ENCODE data around the gene THSD7B.
"Not testable (repeated sequence)": the region's sequence is repeated elsewhere in the genome, so short reads cannot be mapped to it uniquely, and the experiment has no call there.

The THSD7B gene

DNA sequence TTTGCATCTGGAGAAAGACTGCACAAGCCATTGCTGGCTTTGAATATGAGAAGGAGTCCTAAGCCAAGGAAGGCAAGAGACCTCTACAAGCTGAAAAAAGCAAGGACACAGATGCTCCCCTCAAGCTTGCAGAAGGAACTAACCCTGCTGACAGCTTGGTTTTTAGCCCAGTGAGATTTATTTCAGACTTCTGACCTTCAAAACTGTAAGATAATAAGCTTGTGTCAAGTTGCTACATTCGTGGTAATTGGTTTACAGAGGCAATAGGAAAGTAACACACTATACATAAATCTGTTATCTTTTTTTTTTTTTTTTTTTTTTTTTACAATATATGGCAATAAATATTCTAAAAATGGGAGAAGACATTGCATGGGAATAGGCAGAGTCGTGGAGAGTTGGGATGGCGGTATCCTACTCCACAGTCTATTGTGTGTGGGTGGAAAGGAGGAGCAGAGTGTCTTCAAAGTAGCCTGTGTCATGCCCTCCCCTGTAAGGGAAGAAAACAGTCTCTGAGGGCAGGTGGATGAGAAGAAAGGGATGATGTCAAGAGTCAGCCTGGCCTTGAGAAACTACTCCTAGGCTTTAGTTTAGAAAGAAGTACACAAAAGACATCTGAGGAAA, 196.9 kb downstream of the THSD7B start:
- DNase-seq = no peak

DNA sequence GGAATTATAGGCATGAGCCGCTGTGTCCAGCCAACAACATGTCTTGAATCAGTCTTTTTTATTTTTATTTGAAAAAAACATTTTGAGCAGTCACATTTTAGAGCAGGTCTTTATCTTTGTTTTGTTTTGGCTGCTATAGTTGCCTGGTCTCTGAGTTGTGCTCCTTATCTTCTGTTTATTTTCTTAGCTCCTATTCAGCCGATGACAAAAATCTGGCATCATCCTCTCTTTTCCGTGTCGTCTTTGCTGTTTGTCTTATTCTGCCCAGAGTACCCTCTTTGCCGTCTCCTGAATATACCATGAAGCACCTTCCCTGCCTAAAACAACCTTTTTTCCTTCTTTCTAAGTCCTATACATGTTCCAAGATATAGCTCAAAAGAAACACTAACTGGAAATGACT, 201.1 kb downstream of the THSD7B start:
- no peak for DNase-seq

DNA sequence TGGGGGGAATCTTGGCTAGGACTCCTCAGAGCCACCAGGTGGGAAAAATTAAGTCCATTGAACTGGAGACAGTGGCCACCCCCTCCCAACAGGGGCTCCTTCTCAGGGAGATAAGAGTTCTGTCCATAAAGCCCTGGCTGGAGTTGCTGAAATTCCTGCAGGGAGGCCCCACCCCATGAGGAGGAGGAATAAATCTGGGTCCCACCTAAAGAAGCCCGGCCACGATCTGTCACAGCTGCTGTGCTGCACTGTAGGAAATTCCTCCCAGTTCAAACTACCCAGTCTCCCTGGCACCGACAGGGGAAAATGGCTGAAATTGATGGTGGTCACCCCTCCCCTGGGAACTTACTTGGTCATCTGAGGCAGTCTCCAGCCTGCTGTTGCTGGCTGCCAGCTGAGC, 215.0 kb downstream of the THSD7B start:
- no peak for DNase-seq

DNA sequence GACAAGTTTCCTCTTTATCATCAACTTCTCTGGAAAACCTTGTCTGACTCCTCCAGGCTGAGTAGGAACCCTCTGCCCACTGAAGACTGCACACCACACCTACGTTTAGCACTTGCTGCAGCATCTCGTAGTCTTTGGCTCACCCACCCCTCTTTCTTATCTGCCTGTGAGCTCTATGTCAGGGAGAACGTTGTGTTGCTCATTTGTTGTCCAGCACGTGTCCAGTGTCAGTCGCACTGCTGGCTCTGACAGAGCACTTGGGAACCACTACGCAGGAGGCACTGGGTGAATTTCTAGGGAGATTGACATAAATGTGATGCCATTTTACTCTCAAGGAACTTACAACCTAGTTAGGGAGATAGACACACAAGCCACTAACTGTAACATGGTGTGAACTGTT, 216.3 kb downstream of the THSD7B start:
- not testable (repeated sequence) for DNase-seq

DNA sequence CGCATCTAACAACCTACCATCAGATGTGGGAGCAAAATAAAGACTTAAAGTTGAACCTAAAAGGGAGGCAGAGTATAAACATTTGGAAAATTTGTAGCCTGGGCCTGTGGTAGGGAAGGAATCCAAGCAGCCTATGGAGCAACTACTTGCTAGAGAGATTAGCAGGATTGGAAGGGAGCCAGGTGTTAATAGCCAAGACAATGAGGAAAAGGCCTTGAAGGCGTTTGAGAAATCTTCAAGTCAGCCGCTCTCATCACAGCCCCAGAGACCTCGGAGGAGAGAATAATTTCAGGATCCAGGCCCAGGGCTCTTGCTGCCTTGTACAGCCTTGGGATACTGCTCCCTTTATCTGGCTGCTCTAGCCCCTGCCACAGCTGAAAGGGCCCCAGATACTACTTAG, 219.7 kb downstream of the THSD7B start:
- DNase-seq = no peak

DNA sequence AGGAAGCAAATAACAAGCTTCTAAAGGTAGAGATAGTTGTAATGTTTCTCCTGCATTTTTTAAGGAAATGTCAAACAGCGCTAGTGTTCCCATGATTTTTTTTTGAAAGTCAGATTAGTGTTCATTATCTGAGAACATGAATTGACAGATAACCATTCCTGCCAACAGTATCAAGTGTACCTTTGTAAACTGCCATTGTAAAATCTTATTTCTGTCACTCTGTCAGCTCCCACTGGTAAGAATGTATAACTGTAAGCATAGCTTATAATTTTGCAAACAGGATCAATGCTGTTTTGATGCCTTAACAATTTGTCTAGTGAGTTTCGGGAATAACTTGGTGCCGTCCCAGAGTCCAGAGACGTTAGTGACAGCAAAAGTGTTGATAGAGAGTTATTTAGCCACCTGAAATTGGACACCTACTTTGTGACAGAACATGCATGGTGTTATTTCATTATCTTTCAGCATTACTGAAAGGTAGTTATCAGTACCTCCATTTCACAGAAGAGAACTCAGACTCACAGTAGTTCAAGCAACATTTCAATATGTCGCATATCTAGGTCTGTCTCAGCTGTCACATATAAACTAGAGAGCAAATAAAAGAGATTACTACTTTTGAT, 221.4 kb downstream of the THSD7B start:
- no peak for DNase-seq

DNA sequence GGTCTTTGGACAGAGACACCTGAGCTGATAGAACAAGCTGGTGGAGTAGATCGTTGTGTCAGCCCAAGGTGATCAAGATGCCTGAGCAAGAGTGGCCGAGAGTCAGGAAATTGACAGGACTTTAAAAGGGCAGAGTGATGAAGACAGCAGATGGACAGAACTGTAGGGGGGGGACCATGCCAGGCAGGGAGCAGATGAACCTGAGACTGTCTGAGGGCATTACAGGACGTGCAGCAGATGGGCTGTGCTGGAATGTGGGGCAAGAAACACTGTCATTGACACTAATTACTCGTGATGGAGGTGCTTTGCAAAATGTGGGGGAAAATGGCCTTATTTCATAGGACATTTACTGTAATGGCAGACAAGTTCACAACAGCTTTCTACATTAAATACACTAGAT, 225.0 kb downstream of the THSD7B start:
- no peak for DNase-seq

DNA sequence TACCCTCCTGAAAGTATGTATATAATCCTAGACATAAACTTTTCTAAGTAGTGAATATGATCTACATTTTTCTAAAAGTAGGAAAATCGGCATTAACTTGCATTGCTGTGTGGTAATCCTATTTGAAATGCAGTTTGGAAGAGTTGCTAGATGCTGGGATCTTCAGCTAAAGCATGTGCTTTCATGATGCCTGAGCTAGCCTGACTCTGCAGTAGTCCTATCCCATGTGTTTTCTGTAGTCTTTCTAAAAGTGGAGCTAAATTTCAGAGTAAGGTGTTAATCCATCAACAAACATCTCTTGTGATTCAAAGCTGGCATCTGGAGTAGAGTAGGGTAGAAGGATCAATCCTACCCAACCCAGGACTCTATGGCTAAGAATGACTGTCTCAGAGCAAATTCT, 229.4 kb downstream of the THSD7B start:
- no peak for DNase-seq

DNA sequence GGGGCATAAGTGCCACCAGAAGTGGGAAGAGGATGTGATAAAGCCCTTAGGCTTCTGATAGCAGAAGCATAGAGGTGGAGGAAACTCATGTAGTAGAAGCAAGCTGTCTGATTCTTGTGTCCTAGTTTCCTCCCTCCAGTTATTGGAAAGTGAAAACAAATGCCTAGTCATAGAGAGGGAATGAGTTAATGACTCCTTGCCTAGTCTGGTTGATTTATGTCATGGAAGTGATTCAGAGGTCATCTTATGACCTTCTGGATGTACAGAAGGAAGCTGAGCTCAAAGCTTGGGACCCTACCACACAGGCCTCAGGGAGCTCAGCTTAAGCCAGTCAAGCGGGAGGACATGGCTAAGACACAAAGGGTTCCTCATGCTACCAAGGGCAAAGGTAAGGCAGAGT, 232.2 kb downstream of the THSD7B start:
- no peak for DNase-seq

DNA sequence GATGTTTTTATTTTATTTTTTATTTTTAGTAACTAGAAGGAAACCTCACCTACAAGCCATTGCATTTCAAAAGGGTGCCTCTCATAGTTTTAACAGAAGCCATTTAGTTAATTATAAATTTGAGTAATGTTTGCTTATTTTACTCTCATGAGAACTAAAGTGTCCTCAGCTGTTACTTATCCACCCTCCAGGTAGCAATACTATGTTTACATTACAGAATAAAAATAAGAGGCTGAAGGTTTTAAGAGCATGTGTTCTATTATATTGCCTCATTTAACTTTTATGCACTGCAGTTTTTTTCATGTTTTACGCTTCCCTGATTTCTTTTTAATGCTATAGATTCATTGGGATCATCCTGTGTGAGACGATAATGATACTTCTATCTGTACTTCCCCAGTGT, 235.5 kb downstream of the THSD7B start:
- DNase-seq = no peak

DNA sequence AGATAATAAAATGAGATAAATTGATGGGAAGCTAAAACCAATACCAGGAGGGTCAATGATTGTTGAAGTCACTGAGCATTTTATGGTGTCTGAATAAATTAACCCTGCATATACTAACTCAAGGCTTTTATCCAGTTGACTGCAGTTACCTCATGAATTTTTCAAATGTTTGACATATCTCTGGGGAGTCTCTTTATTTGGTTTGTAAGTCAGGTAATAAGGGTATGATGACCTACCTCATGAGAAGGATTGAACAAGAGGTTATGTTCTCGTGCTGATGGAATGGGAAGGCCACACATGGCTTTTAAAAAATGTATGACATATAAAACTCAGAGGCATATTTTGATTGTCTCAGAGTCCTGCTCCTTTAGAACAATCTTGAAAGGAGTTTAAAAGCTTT, 237.6 kb downstream of the THSD7B start:
- DNase-seq = no peak

DNA sequence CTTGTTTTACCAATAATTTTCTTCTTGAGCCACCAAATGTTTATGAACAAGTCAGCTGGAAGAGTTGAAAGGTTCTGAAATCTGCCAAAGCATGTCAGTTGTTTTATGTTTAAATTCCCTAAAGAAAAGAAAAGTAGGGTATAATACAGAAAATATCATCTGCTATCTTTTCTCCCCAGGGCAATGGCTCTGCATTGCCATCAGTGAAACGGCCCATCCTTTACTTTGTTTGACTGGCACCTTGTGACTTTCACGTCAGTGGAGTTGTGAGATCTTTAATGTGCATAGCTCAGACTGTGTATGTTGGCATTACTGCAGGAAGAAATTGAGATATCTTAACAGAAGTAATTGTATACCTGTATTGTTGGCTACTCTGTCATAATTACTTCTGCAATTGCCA, 239.9 kb downstream of the THSD7B start:
- DNase-seq = no peak

DNA sequence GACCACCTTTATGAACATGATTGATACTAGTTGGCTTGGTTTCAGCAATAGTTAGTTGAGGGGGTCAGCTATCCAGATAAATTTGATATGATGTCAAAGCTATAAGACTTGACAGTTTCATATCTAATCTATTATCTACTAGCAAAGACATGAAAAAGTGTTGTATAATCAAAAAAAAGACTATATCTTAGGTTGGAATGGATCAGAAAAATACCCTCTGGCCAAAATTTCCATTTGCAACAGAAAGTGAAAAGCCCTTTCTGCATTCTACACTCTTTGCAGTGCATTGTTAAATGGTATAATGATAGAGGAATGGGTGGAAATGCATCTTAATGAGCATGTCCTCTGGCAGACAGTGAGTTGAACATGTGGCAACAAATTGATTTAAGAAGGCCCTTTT, 242.6 kb downstream of the THSD7B start:
- DNase-seq = no peak

DNA sequence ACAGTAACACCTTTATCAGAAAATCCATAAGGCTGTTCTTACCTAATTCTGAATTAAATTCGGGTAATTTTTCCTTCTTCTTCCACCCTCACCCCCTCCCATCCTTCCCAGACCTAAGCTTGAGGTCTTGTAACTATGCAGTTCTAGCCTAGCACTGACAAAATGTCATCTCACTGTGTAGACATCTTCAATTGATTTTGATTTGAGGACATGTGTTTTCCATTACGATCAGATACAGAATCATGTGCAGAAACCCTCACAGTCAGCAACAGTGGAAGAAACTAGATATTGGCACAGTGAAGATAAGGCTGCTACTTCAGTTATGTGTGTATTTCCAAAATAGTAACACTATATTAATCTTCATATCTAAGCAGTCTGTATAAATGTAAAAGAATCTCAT, 244.6 kb downstream of the THSD7B start:
- no peak for DNase-seq

DNA sequence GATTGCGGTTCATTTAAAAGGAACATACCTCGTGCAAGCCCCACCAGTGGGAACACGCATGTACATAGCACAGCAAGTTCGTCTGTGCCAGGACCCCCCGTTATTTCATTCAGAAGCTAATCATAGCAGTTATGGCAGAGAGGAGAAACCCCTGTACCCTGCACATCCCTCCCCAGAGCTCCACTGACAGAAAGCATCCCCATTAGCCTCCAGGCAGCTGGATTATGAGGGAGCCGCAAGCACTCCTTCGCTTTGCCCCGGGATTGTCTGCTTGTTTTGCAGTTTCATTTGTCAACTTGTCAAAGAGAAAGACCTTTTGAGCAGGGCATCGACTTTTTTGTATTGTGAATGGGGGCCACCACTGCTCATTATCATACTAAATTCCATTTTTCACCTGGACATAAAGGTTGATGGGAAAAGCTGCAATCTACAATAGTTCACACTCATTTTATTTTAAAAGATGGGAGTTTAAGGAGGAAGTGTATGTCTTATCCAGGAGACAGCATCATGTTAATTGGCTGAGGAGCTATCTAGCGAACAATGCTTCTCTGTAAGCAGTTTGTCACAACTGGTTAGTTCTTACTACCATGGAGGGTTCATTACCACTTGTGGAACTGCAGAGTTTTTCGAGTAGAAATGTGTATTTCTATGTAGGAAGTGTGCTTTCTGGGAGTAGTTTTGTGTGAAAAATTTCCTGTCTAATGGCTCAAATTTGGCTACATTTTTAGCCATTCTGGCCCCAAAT, 255.3 kb downstream of the THSD7B start:
- no peak for DNase-seq

DNA sequence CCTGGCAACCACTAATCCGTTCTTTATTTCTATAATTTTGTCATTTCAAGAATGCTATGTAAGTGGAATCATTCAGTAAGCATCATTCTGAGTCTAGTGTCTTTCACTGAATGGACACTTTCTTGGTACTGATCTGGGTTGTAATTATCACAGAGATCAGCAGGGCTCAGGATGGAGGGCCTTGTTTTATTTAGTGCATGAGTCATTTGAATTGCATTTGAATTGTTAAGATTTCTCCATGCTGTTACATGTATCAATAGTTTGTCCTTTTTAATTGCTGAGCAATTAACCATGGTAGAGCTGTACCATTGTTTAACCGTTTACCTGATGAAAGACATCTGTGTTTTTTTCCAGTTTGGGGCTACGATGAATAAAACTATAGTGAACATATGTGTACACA, 256.4 kb downstream of the THSD7B start:
- DNase-seq = no peak

DNA sequence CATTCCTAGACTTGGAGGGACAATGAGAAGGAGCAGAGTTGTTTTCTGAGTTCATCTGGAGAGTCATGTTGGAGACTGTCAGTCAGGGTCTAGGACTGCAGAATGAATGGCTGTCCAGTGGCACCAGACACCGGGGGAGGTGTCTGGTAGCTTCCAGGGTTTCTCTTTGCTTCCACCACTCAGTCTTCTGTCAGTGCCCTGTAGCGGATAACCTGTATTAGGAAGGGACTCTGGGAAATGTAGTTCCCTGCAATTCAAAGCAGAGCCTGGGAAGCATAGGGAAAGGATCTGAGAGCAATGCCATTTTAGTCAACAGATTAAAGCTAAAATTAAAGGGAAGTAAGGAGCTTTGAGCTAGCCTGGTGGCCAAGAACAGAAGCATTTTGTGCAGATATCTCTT, 257.9 kb downstream of the THSD7B start:
- no peak for DNase-seq

DNA sequence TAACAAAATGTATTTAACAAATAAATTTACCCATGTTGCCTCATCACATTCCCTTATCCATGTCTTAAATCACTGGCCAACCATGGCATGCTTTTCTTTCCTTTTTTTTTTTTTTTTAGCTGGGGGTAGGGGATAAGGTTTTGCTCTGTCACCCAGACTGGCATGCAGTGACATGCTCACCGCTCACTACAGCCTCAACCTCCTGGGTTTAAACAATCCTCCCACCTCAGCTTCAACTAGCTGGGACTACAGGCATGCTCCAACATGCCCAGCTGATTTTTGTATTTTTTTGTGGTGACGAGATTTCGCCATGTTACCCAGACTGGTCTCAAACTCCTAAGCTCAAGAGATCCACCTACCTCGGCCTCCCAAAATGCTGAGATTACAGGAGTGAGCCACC, 266.4 kb downstream of the THSD7B start:
- DNase-seq = no peak

DNA sequence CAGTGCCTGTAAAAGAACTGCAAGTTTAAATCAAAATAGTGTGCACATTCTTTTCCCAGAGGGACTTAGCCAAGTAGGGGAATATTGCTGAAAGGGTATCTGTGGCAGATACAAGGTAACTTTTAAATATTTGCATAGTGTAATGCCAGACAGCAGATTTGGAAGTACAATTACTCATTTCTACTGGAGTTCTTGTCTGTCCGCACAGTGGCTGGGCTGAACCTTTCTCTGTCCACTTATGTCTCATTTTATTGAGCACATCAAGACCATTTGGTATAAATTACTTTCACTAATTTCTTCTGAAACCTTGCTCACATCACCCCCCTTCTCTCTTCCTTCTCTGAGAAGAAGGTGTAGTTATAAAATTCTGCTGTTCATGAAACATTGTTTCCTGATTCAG, 271.3 kb downstream of the THSD7B start:
- no peak for DNase-seq

DNA sequence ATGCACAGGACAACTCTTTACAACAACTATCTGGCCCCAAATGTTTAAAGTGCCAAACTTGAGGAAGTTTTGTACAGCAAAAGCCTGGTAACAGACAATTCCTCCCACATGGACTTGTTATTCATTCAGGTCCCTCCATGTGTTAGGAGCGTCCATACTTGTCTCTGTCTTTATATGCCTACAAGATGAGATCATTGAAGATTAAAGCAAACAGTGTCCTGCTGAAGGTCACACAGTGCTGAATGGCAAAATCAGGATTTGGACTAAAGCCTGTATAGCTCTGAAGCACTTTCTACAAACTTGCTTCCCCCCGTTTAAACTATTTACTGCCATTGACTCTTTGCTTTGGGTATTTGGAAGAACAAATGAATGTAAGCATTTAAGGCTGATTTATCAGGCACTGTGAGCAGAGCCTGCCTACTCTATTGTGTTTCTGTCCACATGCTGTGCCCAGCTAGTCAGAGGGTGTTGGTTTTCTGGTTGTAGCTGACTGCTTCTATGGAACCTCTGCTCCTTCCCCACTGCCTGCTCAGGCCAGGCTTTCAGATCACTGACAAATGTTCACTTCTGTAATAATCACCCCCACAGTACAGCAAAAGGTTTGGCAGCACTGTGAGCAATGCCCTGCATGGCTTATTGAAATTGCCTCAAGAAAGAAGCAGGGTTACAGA, 274.3 kb downstream of the THSD7B start:
- DNase-seq = no peak

DNA sequence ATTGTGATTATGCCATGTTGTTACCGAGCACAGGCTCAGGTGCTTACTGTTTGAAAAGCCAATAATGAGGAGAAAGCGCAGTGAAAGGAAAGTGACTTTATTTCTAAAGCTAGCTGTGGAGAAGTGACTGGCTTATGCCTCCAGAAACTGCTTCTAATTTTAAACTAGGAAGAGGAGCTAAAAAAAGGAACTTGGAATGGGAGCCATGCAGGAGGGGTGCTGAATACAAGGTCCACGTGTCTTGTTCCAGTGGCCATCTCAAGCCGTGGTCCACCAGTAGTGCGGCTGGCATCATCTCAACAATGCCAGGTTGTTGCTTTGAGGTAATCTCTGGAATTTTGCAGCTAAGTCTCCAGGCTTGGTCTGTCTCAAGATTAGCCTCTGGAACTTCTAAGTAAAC, 282.0 kb downstream of the THSD7B start:
- DNase-seq = no peak

DNA sequence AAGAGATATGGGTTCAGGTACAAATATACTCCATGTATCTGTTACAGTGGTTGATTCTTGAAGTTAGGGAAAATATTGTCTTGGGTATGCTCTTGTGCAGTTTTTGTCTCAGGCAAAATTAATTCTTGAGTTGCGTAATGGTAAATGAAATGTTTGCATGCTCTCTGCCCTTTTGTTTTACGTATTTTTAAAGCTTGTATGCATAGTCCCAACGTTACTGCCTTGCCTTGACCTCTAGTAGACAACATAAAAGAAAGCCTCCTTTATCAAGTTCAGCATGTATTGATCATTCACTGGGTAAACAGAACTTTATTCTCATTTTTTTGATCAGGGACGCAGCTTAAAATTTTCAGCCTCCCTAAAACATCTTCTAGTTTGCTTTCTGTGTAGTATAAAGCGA, 283.1 kb downstream of the THSD7B start:
- no peak for DNase-seq

DNA sequence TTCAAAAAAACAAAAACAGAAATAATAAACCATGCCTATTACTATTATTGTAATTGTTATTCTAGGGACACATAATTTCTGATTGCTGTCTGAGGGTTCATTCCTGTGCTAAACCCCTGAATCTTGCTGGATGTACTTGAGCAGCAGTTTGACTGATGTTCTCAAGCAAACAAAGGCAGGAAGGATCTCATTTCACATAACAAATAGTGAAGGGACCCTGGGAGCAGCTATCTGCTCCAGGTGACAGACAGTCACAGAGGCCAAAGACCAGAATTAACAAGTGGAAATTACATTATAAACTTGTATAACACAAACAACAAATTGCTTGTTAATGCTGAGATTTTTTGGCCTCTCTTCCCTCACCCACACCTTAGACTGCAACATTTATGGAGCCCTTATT, 284.2 kb downstream of the THSD7B start:
- no peak for DNase-seq

DNA sequence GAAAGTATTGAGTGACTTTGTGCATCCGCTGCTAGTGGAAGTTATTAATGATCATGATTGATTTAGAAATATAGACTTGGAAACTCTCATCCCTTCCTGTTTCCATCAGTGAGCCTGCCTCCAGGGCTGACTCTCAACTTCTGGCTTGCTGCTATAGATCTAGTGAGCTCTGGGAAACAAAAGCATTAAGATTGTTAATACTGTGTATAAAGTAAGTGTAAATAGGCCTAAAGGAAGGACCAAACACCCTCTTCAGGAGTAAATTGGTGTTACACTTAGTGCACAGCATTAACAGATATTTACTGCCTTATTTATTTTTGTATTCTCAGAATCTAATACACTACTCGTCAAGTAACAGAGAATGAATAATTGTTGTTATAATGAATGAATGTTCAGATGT, 285.6 kb downstream of the THSD7B start:
- no peak for DNase-seq
